SK-N-DZ (cell line): ENCODE measurements around the gene HDAC8.
"Not testable (repeated sequence)": the region's sequence is repeated elsewhere in the genome, so short reads cannot be mapped to it uniquely, and the experiment has no call there.

Source experiments
- DNase-seq: peaks from one replicate; pipeline ENCODE4 v3.0.0-alpha.2; 2015; ENCODE audit warnings: low spot score

HDAC8 gene

GRCh38 chrX:72326605-72327300 is 245.9 kb downstream of the HDAC8 start:
- no peak for DNase-seq

- DNase-seq = not testable (repeated sequence)
Observed at GRCh38 chrX:72319651-72320050, 253.0 kb downstream of the HDAC8 start.

GRCh38 chrX:72317139-72317538 is 255.5 kb downstream of the HDAC8 start:
- no peak for DNase-seq

GRCh38 chrX:72316408-72317110 is 256.1 kb downstream of the HDAC8 start:
- DNase-seq = no peak

DNA sequence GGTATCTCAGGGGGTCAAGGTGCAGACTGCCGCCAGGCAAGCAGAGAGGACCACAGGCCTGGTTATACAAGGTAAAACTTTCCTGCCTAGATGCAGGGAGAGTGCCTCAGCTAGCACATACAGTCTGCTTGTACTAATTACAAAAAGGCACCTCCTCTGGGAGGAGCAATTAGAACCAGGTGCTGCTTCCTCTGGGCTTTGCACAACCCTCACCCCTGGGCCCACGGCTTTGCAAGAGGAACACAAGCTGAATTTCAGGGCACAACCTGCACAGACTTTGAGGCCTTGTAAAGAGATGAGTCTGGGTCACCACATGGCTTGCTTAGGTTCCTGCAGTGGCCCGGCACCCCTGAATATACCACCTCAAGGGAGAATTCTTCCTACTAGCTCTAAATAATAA is 257.8 kb downstream of the HDAC8 start:
- DNase-seq = no peak

- DNase-seq = no peak
Observed at GRCh38 chrX:72313707-72314641, 258.7 kb downstream of the HDAC8 start.

DNA sequence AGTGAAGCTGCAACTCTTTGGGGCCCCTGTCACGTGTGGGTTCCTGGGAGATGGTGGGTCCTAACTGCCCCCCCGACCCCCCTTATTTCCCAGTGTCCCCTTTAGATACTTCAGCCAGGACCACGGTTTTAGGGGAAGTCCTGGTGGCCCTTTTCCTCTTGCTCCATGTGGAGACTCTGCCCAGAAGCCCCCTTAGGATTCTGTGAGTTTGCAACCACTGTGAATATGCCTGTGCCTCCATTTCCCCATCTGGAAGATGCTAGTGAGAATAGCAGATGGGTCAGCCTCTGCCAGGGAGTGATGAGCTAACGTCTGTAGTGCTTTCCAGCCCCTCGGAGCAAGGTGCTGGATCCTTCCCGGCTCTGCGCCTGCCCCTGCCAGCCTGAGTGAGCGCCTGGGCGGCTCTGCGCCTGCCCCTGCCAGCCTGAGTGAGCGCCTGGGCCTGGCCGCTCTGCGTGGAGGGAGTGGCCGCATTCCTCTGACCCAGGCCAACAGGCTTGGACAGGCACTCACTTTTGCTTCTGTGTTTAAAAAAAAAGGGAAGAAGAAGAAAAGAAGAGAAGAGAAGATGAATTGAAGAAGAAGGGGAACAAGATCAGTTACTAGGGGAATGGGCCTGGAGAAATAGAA is 260.2 kb downstream of the HDAC8 start:
- no peak for DNase-seq

DNA sequence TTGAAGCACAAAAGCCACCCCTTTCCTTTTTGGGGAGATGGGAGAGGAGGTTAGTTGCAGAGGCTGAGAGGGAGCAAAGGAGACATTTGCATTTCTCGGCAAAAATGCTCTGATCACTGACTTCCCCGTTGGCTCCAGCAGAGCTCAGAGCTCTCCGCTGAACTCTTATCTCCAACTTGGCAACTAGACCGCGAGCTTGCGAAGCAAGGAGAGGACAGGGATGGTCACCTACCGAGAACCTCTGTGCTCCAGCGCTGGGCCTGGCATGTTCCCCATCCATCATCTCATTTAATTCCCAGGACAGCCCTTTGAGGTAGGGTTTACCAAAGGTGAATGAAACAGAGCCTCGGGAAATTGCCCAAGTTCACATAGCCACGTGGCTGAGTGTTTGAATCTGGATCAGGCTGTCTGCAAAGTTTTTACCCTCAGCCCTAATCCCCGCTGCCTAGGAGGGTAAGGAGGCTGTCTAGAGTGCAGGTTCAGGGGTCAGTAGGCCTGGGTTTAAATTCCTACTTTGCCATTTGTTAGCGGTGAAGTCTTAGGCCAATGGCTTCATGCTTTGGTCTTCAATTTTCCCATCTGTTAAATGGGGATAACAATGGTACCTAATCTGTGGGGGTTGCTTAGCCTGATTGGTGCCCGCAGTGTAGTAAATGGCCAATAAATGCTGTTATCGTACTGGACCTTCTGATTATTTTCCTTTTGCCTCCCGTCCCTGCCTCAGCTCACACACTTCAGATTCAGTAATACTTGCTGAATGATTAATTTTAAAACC is 263.2 kb downstream of the HDAC8 start:
- DNase-seq = no peak

DNA sequence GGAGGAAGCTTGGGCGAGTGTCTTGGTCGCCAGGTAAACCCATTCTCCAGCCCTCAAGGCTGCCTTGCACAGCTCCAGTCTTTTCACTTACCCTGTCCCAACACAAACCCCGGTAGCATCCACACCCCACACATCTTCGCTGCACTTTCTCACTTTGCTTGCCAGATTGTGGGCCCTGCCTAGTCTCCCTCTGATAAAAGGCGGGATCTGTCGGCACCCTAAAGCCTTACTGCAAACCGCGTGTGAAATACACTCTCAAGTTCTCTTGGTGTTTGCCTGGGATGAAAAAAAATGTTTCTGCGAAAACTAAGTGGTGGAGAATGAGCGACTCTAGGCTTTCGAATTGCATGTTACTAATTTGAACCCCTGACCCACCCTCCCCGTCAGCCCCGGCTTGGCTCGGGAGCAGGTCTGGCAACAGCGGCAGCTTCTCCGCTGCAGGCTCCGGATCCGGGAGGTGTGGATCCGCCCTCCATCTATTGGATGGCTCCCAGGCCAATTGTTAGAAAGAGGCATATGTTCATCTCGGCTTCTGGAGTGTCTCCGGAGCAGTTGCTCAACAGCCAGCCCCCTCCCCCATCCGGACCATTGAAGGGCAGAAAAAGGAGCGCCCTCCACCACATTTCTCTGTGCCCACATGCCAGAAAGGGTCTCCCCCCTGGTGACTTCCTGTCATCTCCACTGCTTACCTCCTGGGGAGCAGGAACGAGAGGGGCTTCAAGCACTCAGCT is 263.9 kb downstream of the HDAC8 start:
- DNase-seq = peak; percentile 87

GRCh38 chrX:72308209-72308565 is 264.5 kb downstream of the HDAC8 start:
- no peak for DNase-seq

DNA sequence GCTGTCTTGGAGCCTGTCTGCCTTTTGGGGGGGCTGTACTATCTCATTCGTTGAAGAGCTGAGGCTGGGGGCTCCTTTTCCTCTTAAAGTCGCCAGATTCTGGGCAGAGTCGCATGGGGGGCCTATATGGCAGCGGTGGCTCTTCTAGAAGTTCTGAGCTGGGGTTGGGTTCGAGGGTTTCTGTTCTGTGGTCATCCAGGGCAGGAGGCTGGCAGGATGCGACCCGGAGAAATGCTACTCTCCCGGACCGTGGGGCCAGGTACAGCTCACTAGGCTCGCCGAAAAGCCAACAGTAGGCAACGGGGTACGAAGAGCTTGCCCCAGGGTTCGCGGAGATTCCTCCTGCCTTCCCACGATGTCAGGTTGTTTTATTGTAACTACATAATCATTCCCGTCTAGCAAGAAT is 265.0 kb downstream of the HDAC8 start:
- DNase-seq = no peak

DNA sequence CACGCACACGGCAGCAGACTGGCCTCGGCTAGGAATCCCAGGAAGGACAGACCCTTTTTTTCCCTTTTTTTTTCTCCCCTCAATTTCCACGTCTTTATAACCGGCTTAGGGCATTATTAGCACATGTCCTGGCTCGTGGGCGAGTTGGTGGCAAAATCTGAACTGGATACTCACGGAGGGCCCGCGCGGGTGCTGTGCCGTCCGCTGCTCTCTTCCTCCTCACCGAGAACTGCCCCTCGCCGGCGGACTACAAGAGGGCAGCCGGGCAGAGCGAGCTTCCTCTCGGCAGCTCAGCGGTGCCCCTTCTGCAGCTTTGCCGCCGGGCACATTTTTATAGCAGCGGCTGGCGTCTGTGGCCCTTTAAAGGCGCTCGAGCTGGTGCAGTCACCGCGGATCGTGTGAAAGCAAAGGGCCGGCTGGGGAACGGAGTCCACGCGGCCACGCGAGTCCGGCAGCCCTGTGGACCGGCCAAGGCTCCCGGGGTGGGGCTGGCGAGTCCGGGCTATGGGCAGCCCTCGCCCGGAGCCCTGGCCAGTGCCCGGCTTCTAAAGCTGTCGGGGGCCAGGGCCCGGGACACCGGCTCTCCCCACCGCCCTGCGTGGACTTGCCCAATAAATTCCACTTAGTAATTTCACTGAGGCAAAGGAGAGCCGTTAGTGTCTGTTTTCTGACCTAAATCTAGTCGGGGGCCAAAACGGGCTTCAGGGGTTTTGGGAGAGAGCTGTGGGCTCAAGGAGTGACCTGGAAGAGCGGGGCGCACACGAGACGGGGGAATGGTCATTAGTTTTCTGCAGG is 265.6 kb downstream of the HDAC8 start:
- DNase-seq = peak; percentile 81

DNA sequence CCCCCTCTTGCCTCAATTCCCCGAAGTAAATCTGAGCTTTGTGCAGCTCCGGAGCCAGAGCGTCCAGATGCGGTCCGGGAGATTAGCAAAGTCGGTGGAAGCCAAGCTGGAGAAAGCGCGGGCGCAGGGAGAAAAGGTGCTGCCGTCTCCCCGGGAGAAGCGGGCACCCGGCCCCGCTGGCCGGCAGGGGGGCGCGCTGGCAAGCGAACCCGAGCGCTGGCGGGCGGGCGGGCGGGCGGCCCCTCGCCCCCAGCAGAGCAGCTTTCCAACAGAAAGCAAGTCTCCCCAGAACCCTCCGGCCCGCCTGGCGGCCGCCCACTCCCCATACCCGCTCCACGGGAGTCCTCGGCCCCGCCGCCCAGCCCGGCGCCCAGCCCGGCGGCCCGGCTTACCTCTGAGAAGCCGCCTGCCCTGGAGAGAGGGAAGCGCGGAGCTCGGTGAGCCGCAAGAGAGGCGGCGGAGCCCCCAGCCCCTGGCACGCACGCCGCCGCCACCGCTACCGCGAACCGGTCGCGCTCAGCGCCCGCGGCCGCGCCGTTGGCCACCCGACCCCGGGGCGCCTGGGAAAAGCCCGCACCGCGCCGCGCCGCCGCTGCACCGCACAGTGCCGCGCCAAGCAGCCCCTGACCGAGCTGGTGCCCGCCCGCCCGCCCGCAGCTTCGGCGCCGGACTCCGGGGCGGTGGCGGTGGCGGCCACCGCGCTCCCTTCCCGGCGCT is 266.4 kb downstream of the HDAC8 start:
- no peak for DNase-seq

GRCh38 chrX:72305286-72306084 is 267.2 kb downstream of the HDAC8 start, which contains the start of gene CITED1:
Gene CITED1, minus strand, starts transcription at chrX:72305914. Its CDS starts 3,045 bp downstream, at chrX:72302869.
- no peak for DNase-seq

DNA sequence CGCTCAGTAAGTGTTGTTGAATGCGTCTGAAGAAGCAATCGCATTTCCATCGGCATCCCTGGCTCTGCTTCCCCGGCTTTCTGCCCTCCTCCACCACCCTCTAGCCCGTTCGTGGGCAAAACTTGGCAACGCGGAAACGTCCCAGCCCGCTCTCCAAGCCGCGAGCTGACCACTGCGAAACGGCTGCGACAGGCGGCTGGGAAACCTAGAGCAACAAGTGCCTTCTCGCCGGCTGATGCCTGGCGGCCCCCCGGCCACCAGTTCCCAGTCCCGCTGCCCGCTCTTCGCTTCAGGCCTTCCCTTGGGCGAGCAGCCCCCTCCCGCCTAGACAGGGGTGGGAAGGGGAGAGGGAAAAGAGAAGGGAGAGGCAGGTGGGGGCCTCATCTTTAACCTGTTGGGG is 267.8 kb downstream of the HDAC8 start:
- DNase-seq = no peak

- no peak for DNase-seq
Observed at GRCh38 chrX:72301781-72302180, 270.9 kb downstream of the HDAC8 start.

DNA sequence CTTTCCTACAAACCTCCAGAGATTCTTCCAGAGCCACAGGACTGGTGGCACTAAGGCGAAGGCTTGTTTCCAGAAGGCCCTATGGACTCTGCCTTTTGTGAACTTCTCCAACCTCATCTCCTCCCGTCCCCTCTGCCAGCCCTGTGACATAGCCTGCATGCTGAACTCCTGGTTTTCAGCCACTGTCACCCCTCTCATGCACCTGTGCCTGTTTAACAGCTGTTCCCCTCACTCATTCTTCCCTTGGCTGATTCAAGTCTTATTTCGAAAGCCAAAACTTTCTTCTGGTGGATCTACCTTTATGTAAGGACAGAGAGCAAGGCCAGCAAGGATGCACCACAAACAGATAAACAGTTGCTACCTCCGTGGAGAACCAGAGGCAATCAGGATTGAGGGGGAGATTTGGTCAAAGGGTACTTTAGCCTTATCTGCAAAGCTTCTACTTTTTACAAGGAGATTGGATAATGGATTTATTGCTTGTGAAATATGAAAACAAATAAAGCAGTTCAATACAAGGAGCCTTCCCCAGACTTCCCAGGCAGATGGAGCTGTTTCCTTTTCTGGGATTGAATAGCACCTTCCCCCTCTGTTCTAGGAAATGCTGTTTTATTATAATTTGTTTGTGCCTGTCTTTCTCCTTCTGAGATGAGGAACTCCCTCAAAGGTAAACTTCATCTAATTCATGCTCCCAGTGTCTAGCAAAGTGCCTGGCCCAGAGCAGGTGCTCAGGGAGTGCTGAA is 272.6 kb downstream of the HDAC8 start:
- no peak for DNase-seq
